Motor neuron (in vitro differentiated cells): Measurements from ENCODE around the gene NFE2L1. TPM values are rescaled to one million over a fixed set of nuclear protein-coding genes. Genes with fewer than 3 reads are reported as not detected.
"Not testable (repeated sequence)": the region's sequence is repeated elsewhere in the genome, so short reads cannot be mapped to it uniquely, and the experiment has no call there.

Source experiments
- ATAC-seq, 8 experiments: fragments of 200-7000 bp; cut with Tn5 transposase; replicated peaks in 6 of 8; 2 replicates each; pipeline ENCODE4 v1.8.0; 2021; ENCODE audit warnings: mild to moderate bottlenecking in 8 of 8, moderate library complexity in 8 of 8
- H3K27ac ChIP-seq, 2 donors: fragments of 250-450 bp; sonication (Bioruptor Pico); 2 replicates each; pipeline ENCODE4 v1.9.0; 2021; ENCODE audit warnings: antibody characterized with exemption in 2 of 2, mild to moderate bottlenecking in 2 of 2, moderate library complexity in 1 of 2
- H3K4me1 ChIP-seq, 2 donors: fragments of 250-450 bp; sonication (Bioruptor Pico); replicated peaks in 1 of 2; 2 replicates each; pipeline ENCODE4 v1.6.1; 2021; ENCODE audit warnings: antibody characterized with exemption in 2 of 2, mild to moderate bottlenecking in 2 of 2, moderate library complexity in 1 of 2
- H3K4me3 ChIP-seq, 5 donors: fragments of 250-450 bp; sonication (Bioruptor Pico); 2 replicates each; pipeline ENCODE4 v1.9.0; 2021; ENCODE audit warnings: antibody characterized with exemption in 5 of 5, mild to moderate bottlenecking in 5 of 5, moderate library complexity in 4 of 5
- WGBS, 10 experiments: fragments of 450-650 bp; shearing (Covaris generic); methylation state at CpG; one replicate each; pipeline ENCODE4 v1.0.0; 2022; 5-methylcytosine and 5-hydroxymethylcytosine counted together
- in situ Hi-C, 9 experiments: fragments of 400-800 bp; cut with MboI; loops; one replicate each; pipeline ENCODE4 v1.15.0; 2021; ENCODE audit warnings: low sequenced_read_pairs in 9 of 9, low pct_unique_long_range_greater_than_20kb in 2 of 9; ENCODE audit not compliant: unreplicated experiment in 9 of 9
- total RNA-seq, 8 experiments: library from RNA; unstranded; fragments of 300-600 nt; gene quantifications; 2 replicates each; pipeline versions ENCODE4 v1.2.3 to v1.2.4, GENCODE V29; 2022

Gene NFE2L1
- total RNA-seq, result 100 to 1,000 TPM in 4 of 8 experiments, 10 to 100 TPM in 4; 71.9 to 284 (median 99.4) TPM

- in situ Hi-C loops, result loop anchor here in 1 of 9 experiments (25.0 kb wide), 1 partner anchor 89 kb away; no protein-coding TSS in a partner anchor
- Histone ChIP-seq H3K4me1 (peaks cover 41 to 53% of the 10 kb centered on the region in 2 donors), H3K27ac (peak within 1 kb of the TSS; percentile 95 to 97), H3K4me3 (peak within 1 kb of the TSS; percentile 89 to 97 (median 91))
- WGBS, 10 experiments, result 0 to 3% (median 1%) methylated on average over 1 to 17 of the region's 47 CpGs; no CpG with 5 or more reads in 5 of the 10 experiments
- peak; percentile 74 to 96 (median 93) for ATAC-seq
Measured at GRCh38 chr17:48047741-48048383, at the start of gene NFE2L1. Gene NFE2L1, plus strand, starts transcription at chr17:48048359. Its CDS starts 2,760 bp downstream, at chr17:48051119.

- WGBS, 10 experiments, result 8 to 100% (median 41%) methylated on average over 1 to 4 of the region's 4 CpGs; no CpG with 5 or more reads in 2 of the 10 experiments
- in situ Hi-C loops, result no loop called here
- no peak for ATAC-seq
- Histone ChIP-seq H3K4me1 (peaks cover 61 to 64% of the 10 kb centered on the region in 2 donors), H3K27ac (no peak overlapping the region), H3K4me3 (no peak overlapping the region)
Measured at GRCh38 chr17:47999582-47999981, 48.6 kb upstream of the NFE2L1 start.

- in situ Hi-C loops, result loop anchor here in 1 of 9 experiments (25.0 kb wide), 1 partner anchor 164 kb away; the partner anchor contains the start of genes LRRC46, MRPL10 and SCRN2
- Histone ChIP-seq H3K27ac (no peak overlapping the region), H3K4me3 (no peak overlapping the region), H3K4me1 (peaks cover 59 to 63% of the 10 kb centered on the region in 2 donors)
- peak in 2 of 8 experiments; percentile 5 to 28 for ATAC-seq
- 67 to 100% (median 100%) methylated on average over 1 of the region's 1 CpG; no CpG with 5 or more reads in 1 of the 10 experiments for WGBS, 10 experiments
Measured at GRCh38 chr17:48001197-48001596, 47.0 kb upstream of the NFE2L1 start.

GRCh38 chr17:48001657-48002056 is 46.5 kb upstream of the NFE2L1 start:
- not testable (repeated sequence) for H3K4me3 ChIP-seq, ATAC-seq
- WGBS, 10 experiments, result 92 to 100% (median 100%) methylated on average over 1 to 5 of the region's 5 CpGs; no CpG with 5 or more reads in 3 of the 10 experiments
- Histone ChIP-seq H3K4me1 (peaks cover 55 to 58% of the 10 kb centered on the region in 2 donors), H3K27ac (peak overlapping the region; percentile 86 to 92)
- in situ Hi-C loops, result loop anchor here in 1 of 9 experiments (25.0 kb wide), 1 partner anchor 164 kb away; the partner anchor contains the start of genes LRRC46, MRPL10 and SCRN2

- Histone ChIP-seq H3K27ac (peak overlapping the region; percentile 86 to 92), H3K4me3 (no peak overlapping the region), H3K4me1 (peaks cover 51 to 55% of the 10 kb centered on the region in 2 donors)
- WGBS, 10 experiments, result 4 to 86% (median 25%) methylated on average over 1 to 4 of the region's 4 CpGs
- in situ Hi-C loops, result loop anchor here in 1 of 9 experiments (25.0 kb wide), 1 partner anchor 165 kb away; the partner anchor contains the start of genes LRRC46, MRPL10 and SCRN2
- ATAC-seq, result peak; percentile 54 to 90 (median 76)
Measured at GRCh38 chr17:48002266-48002915, 45.8 kb upstream of the NFE2L1 start.

GRCh38 chr17:48002916-48003416 is 45.2 kb upstream of the NFE2L1 start:
- ATAC-seq, result peak; percentile 8 to 66 (median 60)
- in situ Hi-C loops, result loop anchor here in 1 of 9 experiments (25.0 kb wide), 1 partner anchor 166 kb away; the partner anchor contains the start of genes LRRC46, MRPL10 and SCRN2

GRCh38 chr17:48003417-48004151 is 44.6 kb upstream of the NFE2L1 start:
- in situ Hi-C loops, result loop anchor here in 1 of 9 experiments (25.0 kb wide), 1 partner anchor 166 kb away; the partner anchor contains the start of genes LRRC46, MRPL10 and SCRN2
- 0 to 100% (median 28%) methylated on average over 1 to 7 of the region's 17 CpGs; no CpG with 5 or more reads in 2 of the 10 experiments for WGBS, 10 experiments
- ATAC-seq, result peak in 5 of 8 experiments; percentile 75 to 81 (median 77)
- Histone ChIP-seq H3K27ac (peak overlapping the region; percentile 86 to 92), H3K4me1 (peaks cover 48 to 51% of the 10 kb centered on the region in 2 donors), H3K4me3 (no peak overlapping the region)

More at GRCh38 chr17:48002916-48003416, 45.2 kb upstream of the NFE2L1 start:
- WGBS, 10 experiments, result 0 to 43% (median 5%) methylated on average over 1 to 3 of the region's 7 CpGs; no CpG with 5 or more reads in 7 of the 10 experiments
- H3K27ac ChIP-seq, result peak overlapping the region; percentile 86 to 92
- no peak overlapping the region for H3K4me3 ChIP-seq
- H3K4me1 ChIP-seq, result peaks cover 49 to 51% of the 10 kb centered on the region in 2 donors

GRCh38 chr17:48004983-48005382 is 43.2 kb upstream of the NFE2L1 start:
- in situ Hi-C loops, result loop anchor here in 1 of 9 experiments (25.0 kb wide), 1 partner anchor 168 kb away; the partner anchor contains the start of genes LRRC46, MRPL10 and SCRN2
- ATAC-seq, result peak in 5 of 8 experiments; percentile 5 to 46 (median 39)
- Histone ChIP-seq H3K4me3 (no peak overlapping the region), H3K4me1 (peaks cover 45% of the 10 kb centered on the region in 2 donors), H3K27ac (peak overlapping the region; percentile 0 to 53)
- 0 to 87% (median 6%) methylated on average over 1 to 3 of the region's 3 CpGs; no CpG with 5 or more reads in 5 of the 10 experiments for WGBS, 10 experiments

- H3K4me1 ChIP-seq, result peaks cover 46% of the 10 kb centered on the region in 2 donors
- no peak for ATAC-seq
- 64 to 100% (median 92%) methylated on average over 1 to 7 of the region's 12 CpGs for WGBS, 10 experiments
- no peak overlapping the region for H3K4me3 ChIP-seq
- in situ Hi-C loops, result loop anchor here in 1 of 9 experiments (25.0 kb wide), 1 partner anchor 170 kb away; the partner anchor contains the start of genes LRRC46, MRPL10 and SCRN2
- no peak overlapping the region for H3K27ac ChIP-seq
Measured at GRCh38 chr17:48006936-48007709, 41.0 kb upstream of the NFE2L1 start.

- Histone ChIP-seq H3K27ac (no peak overlapping the region), H3K4me1 (peaks cover 40 to 46% of the 10 kb centered on the region in 2 donors), H3K4me3 (no peak overlapping the region)
- 40 to 100% (median 92%) methylated on average over 1 to 3 of the region's 3 CpGs; no CpG with 5 or more reads in 4 of the 10 experiments for WGBS, 10 experiments
- in situ Hi-C loops, result loop anchor here in 2 of 9 experiments (10.0 to 25.0 kb wide), 2 partner anchors 65 to 173 kb away; partner anchors contain the start of genes LRRC46 (in 1 of the 2), MRPL10 (in 1 of the 2), PNPO (in 1 of the 2) and SCRN2 (in 1 of the 2)
- no peak for ATAC-seq
Measured at GRCh38 chr17:48010193-48010592, 38.0 kb upstream of the NFE2L1 start.
